Glutamatergic neuron (in vitro differentiated cells): Measurements from ENCODE around the gene FAM107B. TPM values are rescaled to one million over a fixed set of nuclear protein-coding genes. Genes with fewer than 3 reads are reported as not detected.

ENCODE experiments used
- DNase-seq: peaks from one replicate; pipeline ENCODE4 v3.0.0; 2022
- H3K27ac Mint-ChIP-seq: one replicate; pipeline ENCODE4 v1.8.0; 2020; ENCODE audit warnings: mild to moderate bottlenecking, mixed read lengths, inconsistent platforms; ENCODE audit not compliant: unreplicated experiment
- H3K27me3 Mint-ChIP-seq: one replicate; pipeline ENCODE4 v1.8.0; 2020; ENCODE audit warnings: mild to moderate bottlenecking, moderate library complexity, mixed read lengths, inconsistent platforms; ENCODE audit not compliant: unreplicated experiment
- H3K36me3 Mint-ChIP-seq: one replicate; pipeline ENCODE4 v1.8.0; 2020; ENCODE audit warnings: mild to moderate bottlenecking, mixed read lengths, inconsistent platforms; ENCODE audit not compliant: unreplicated experiment
- H3K4me1 Mint-ChIP-seq: one replicate; pipeline ENCODE4 v1.8.0; 2020; ENCODE audit warnings: mild to moderate bottlenecking, low read depth, mixed read lengths, inconsistent platforms; ENCODE audit not compliant: unreplicated experiment
- H3K4me3 Mint-ChIP-seq: one replicate; pipeline ENCODE4 v1.8.0; 2020; ENCODE audit warnings: mild to moderate bottlenecking, mixed read lengths, inconsistent platforms; ENCODE audit not compliant: unreplicated experiment
- H3K9me3 Mint-ChIP-seq: one replicate; pipeline ENCODE4 v1.8.0; 2020; ENCODE audit warnings: mild to moderate bottlenecking, moderate library complexity, mixed read lengths, inconsistent platforms; ENCODE audit not compliant: unreplicated experiment
- total RNA-seq: library from RNA; stranded (reverse); fragmentation: NEBNext Ultra II Directional; extraction: Animal tissue kit (Norgen Biotek cat#: 25700); gene quantifications from one replicate; pipeline ENCODE4 v1.2.1, GENCODE V29; 2021; ENCODE audit not compliant: unreplicated experiment
- TF ChIP-seq, protein P1 (sequence below): fragments of 200-600 bp; sonication (generic); IDR thresholded peaks from one replicate; pipeline ENCODE4 v1.5.0; 2021; ENCODE audit not compliant: partially characterized antibody, unreplicated experiment

The FAM107B gene
- total RNA-seq, 1 donor from 2014 or later, result 88.6 TPM

DNA sequence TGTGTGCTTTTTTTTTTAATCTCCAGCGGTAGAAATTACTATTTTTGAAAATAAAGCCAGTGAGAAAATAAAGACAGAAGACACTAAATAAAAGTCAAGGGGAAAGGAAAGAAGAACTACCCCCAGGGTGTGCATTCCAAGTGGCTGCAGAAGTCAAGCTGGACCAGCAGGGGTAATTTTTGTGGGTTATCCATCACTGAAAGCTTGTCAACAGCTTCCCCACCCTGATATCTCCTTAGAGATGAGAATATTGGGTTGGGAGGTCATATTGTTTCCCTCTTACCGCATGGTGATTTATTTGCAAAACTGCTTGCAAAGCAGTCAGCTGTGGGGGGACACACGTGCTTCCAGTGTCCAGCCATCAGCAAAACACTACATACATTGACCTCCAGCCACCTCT lies 46.4 kb downstream of the FAM107B start:
- peaks cover 4% of the 10 kb centered on the region for H3K27me3 Mint-ChIP-seq
- peaks cover 2% of the 10 kb centered on the region for H3K9me3 Mint-ChIP-seq
- peaks cover 27% of the 10 kb centered on the region for H3K36me3 Mint-ChIP-seq
- no peak overlapping the region for H3K4me3 Mint-ChIP-seq
- no peak overlapping the region for H3K27ac Mint-ChIP-seq
- DNase-seq, result no peak
- TF ChIP-seq, protein P1, sequence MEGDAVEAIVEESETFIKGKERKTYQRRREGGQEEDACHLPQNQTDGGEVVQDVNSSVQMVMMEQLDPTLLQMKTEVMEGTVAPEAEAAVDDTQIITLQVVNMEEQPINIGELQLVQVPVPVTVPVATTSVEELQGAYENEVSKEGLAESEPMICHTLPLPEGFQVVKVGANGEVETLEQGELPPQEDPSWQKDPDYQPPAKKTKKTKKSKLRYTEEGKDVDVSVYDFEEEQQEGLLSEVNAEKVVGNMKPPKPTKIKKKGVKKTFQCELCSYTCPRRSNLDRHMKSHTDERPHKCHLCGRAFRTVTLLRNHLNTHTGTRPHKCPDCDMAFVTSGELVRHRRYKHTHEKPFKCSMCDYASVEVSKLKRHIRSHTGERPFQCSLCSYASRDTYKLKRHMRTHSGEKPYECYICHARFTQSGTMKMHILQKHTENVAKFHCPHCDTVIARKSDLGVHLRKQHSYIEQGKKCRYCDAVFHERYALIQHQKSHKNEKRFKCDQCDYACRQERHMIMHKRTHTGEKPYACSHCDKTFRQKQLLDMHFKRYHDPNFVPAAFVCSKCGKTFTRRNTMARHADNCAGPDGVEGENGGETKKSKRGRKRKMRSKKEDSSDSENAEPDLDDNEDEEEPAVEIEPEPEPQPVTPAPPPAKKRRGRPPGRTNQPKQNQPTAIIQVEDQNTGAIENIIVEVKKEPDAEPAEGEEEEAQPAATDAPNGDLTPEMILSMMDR, result no peak
- H3K4me1 Mint-ChIP-seq, result peaks cover 4% of the 10 kb centered on the region

DNA sequence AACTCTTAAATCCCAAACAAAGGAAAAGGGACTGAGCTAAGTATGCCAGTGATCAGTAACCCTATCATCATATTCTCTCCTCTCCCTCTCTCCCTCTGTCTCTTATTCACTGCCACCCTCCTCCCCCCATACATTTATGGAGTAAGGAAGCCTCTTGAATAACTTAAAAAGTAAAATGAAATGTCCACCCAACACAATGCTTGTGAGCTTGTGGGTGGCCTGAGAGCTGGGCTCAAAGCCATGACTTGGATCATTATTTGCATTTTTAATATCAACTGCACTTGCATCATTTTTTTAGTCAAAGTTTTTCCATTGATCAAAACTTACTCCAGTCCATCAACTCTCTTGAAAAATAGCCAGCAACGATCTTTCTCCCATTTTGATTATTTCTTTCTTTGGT lies 46.8 kb downstream of the FAM107B start:
- DNase-seq, result no peak
- TF ChIP-seq, protein P1, result no peak
- Mint-ChIP-seq H3K27ac (no peak overlapping the region), H3K9me3 (peaks cover 2% of the 10 kb centered on the region), H3K4me3 (no peak overlapping the region), H3K4me1 (peaks cover 4% of the 10 kb centered on the region), H3K27me3 (peaks cover 4% of the 10 kb centered on the region), H3K36me3 (peaks cover 27% of the 10 kb centered on the region)

DNA sequence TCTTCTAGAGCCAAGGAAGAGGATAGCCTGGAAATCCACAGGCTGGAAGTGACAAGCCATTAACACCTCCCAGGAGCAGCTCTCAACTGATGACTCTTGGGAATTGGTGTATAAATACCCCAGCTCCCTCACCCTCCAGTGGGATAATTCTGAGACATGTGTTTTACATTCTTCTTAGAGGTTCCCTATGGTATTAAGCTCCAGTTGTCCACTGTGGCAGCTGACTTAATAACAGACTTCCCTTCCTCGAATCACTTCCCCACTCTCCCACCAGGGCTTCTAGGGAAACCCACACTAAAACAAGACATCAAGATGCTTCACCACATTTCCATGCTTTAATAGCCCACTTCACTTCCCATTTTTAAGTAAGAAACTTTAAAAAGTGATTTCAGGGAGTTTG lies 47.2 kb downstream of the FAM107B start:
- Mint-ChIP-seq H3K4me1 (peaks cover 4% of the 10 kb centered on the region), H3K27ac (no peak overlapping the region), H3K27me3 (peaks cover 4% of the 10 kb centered on the region), H3K4me3 (no peak overlapping the region), H3K9me3 (peaks cover 2% of the 10 kb centered on the region), H3K36me3 (peaks cover 28% of the 10 kb centered on the region)
- DNase-seq, result no peak
- TF ChIP-seq, protein P1, result no peak

DNA sequence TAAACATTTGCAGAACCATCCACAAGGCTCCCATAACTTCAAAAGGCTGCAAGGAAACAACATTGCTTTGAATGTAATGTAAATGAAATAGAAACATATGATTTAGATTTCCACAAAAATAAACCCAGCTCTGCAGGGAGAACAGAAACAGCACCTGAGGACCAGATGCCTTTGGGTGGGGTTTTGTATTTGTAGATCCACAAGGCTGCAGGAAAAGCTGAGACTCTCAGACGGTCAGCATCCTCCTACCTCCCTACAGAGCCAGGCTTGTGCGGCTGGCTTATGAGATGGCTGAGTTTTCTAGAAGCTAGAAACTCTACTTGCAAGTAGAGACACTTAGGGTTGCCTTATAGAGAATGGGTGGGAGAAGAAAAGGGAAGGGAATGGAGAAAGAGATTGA lies 49.8 kb downstream of the FAM107B start:
- TF ChIP-seq, protein P1, result no peak
- Mint-ChIP-seq H3K4me3 (no peak overlapping the region), H3K4me1 (no peaks in the 10 kb centered on the region), H3K27me3 (peaks cover 4% of the 10 kb centered on the region), H3K9me3 (peaks cover 5% of the 10 kb centered on the region), H3K27ac (no peak overlapping the region), H3K36me3 (peaks cover 33% of the 10 kb centered on the region)
- DNase-seq, result no peak

DNA sequence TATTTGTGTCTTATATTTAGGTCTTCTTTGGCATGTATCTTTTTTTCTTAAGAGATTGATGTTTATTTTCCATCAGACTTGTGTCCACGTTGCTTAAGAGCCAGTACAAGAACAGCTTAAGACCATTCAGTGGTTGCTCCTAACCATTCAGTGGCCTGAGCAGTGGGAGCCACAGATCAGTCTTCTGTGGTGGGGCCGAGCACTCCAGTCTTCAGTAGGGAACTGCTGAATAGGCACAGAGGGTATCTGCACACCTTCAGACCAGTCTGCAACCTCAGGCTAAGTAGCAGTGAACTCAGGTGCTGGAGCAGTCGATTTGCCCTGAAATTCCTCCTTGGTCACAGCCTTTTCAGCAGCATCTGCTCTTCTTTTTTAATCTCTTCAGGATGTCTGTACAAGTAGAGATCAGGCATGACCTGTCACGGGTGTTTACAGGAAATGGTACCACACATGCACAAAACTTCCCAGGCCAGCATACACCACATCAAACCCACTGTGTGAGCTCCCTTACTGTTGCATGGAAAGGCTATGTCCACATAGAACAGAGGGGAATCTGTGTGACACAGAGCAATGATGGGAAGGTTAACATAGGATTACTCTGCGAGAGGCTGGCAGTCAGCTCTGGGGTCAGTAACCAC lies 51.5 kb downstream of the FAM107B start:
- no peaks in the 10 kb centered on the region for H3K4me1 Mint-ChIP-seq
- H3K27ac Mint-ChIP-seq, result no peak overlapping the region
- peaks cover 38% of the 10 kb centered on the region for H3K36me3 Mint-ChIP-seq
- H3K27me3 Mint-ChIP-seq, result peaks cover 4% of the 10 kb centered on the region
- no peak for DNase-seq
- H3K4me3 Mint-ChIP-seq, result no peak overlapping the region
- H3K9me3 Mint-ChIP-seq, result peaks cover 3% of the 10 kb centered on the region
- TF ChIP-seq, protein P1, result no peak
